Duodenal mucosa (tissue), 2 donors: Measurements from ENCODE around the gene APOC1.
A peak's percentile ranks its signal among the peaks of the same experiment; 100 is the strongest.
"Not testable (repeated sequence)": the region's sequence is repeated elsewhere in the genome, so short reads cannot be mapped to it uniquely, and the experiment has no call there.

Source experiments
- H3K27ac ChIP-seq: one replicate; pipeline ENCODE4 v1.7.0; 2013; ENCODE audit warnings: low read depth, low read length
- H3K27me3 ChIP-seq, 2 donors: one replicate each; pipeline ENCODE4 v1.7.0; 2013; ENCODE audit warnings: low read length in 2 of 2, control low read depth in 1 of 2; ENCODE audit not compliant: insufficient read depth in 2 of 2, control insufficient read depth in 1 of 2
- H3K36me3 ChIP-seq, 2 donors: one replicate each; pipeline ENCODE4 v1.7.0; 2013; ENCODE audit warnings: low read length in 2 of 2, control low read depth in 1 of 2; ENCODE audit not compliant: insufficient read depth in 2 of 2, control insufficient read depth in 1 of 2
- H3K4me1 ChIP-seq, 2 donors: one replicate each; pipeline ENCODE4 v1.7.0; 2013; ENCODE audit warnings: low read length in 2 of 2, control low read depth in 1 of 2; ENCODE audit not compliant: insufficient read depth in 2 of 2, control insufficient read depth in 1 of 2
- H3K4me3 ChIP-seq, 2 donors: one replicate each; pipeline ENCODE4 v1.7.0; 2013; ENCODE audit warnings: low read length in 2 of 2, low read depth in 1 of 2
- H3K9ac ChIP-seq, 2 donors: one replicate each; pipeline ENCODE4 v1.7.0; 2013; ENCODE audit warnings: low read length in 2 of 2, low read depth in 1 of 2
- H3K9me3 ChIP-seq, 2 donors: one replicate each; pipeline ENCODE4 v1.7.0; 2013; ENCODE audit warnings: low read length in 2 of 2, control low read depth in 1 of 2; ENCODE audit not compliant: control insufficient read depth in 1 of 2

APOC1 gene

DNA sequence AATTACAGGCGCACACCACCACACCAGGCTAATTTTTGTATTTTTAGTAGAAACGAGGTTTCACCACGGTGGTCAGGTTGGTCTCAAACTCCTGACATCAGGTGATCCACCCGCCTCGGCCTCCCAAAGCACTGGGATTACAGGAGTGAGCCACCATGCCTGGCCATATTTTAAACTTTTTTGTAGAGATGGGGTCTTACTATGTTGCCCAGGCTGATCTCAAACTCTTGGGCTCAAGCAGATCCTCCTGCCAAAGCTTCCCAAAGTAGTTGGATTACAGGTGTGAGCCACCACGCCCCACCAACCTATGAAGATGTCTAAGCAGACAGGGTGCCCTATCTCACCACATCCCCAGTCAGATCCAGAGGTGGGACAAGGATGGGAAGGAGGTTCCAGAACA is 2.5 kb upstream of the APOC1 start:
- not testable (repeated sequence) for H3K27ac ChIP-seq, H3K4me3 ChIP-seq, H3K27me3 ChIP-seq, H3K36me3 ChIP-seq, H3K9me3 ChIP-seq, H3K9ac ChIP-seq
- H3K4me1 ChIP-seq, result peaks cover 11 to 20% of the 10 kb centered on the region in 2 donors

DNA sequence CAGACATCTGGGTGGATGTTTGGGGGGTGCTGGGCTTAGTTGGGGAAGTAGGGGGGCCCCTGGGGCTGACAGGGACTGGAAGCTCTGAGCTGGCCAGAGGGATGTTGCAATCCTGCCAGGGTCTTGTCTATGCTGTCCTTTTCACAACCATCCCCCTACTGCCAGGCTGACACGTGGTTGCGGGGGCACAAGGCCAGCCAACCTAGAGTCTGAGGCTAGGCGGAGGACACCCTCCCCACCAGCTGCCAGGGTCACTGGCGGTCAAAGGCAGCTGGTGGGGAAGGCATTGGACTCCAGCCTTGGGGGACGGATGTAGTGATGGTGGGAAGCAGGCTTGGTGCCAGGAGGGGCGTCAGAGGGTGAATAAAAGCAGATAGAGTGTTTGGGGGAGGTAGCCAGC is 1.6 kb upstream of the APOC1 start:
- no peak overlapping the region for H3K27ac ChIP-seq

DNA sequence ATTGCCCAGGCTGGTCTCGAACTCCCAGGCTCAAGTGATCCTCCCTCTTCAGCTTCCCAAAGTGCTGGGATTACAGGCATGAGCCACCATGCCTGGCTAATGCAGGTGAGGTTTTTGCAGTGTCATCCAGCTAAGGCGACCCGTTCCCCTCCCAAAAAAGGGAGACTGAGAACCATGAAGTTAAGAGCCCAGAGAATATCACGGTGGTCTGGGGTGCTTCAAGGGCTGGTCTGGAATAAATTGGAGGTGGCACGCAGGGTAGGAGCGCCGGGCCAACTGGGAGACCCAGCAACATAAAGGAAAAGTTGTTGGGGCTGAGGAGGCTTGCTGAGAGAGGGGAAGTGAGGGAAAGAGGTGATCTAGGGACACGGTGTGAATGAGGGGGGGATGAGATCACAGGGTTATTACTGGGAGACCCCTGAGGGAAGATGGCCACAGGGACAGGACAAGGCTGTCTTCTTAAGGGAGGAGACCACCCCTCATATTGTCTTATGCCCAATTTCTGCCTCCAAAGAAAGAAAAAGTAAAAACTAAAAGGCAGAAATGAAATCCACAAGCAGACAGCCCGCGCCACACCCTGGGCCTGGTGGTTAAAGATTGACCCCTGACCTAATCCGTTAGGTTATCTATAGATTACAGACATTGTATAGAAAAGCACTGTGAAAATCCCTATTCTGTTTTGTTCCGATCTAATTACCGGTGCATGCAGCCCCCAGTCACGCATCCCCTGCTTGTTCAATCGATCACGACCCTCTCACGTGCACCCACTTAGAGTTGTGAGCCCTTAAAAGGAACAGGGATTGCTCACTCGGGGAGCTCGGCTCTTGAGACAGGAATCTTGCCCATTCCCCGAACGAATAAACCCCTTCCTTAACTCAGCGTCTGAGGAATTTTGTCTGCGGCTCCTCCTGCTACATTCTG is 636 bp upstream of the APOC1 start:
- H3K27me3 ChIP-seq, H3K9me3 ChIP-seq, H3K36me3 ChIP-seq, H3K27ac ChIP-seq: not testable (repeated sequence)
- H3K4me1 ChIP-seq, result peaks cover 11 to 20% of the 10 kb centered on the region in 2 donors
- peak overlapping the region; percentile 33 to 57 for H3K9ac ChIP-seq
- H3K4me3 ChIP-seq, result peak overlapping the region; percentile 66 to 76

More for the DNA sequence above, 1.6 kb upstream of the APOC1 start:
- no peak overlapping the region for H3K4me3 ChIP-seq
- H3K36me3 ChIP-seq, result no peaks in the 10 kb centered on the region
- H3K27me3 ChIP-seq, result no peaks in the 10 kb centered on the region
- H3K9me3 ChIP-seq, result no peaks in the 10 kb centered on the region
- H3K9ac ChIP-seq, result no peak overlapping the region
- H3K4me1 ChIP-seq, result peaks cover 11 to 20% of the 10 kb centered on the region in 2 donors

DNA sequence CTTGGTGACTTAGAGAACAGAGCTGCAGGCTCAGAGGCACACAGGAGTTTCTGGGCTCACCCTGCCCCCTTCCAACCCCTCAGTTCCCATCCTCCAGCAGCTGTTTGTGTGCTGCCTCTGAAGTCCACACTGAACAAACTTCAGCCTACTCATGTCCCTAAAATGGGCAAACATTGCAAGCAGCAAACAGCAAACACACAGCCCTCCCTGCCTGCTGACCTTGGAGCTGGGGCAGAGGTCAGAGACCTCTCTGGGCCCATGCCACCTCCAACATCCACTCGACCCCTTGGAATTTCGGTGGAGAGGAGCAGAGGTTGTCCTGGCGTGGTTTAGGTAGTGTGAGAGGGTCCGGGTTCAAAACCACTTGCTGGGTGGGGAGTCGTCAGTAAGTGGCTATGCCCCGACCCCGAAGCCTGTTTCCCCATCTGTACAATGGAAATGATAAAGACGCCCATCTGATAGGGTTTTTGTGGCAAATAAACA is 9.9 kb downstream of the APOC1 start:
- no peak overlapping the region for H3K9ac ChIP-seq
- peaks cover 6 to 9% of the 10 kb centered on the region in 2 donors for H3K4me1 ChIP-seq
- no peaks in the 10 kb centered on the region for H3K36me3 ChIP-seq
- H3K27ac ChIP-seq, result no peak overlapping the region
- H3K9me3 ChIP-seq, result no peaks in the 10 kb centered on the region
- H3K27me3 ChIP-seq, result peaks cover 0 to 4% of the 10 kb centered on the region in 2 donors
- no peak overlapping the region for H3K4me3 ChIP-seq

DNA sequence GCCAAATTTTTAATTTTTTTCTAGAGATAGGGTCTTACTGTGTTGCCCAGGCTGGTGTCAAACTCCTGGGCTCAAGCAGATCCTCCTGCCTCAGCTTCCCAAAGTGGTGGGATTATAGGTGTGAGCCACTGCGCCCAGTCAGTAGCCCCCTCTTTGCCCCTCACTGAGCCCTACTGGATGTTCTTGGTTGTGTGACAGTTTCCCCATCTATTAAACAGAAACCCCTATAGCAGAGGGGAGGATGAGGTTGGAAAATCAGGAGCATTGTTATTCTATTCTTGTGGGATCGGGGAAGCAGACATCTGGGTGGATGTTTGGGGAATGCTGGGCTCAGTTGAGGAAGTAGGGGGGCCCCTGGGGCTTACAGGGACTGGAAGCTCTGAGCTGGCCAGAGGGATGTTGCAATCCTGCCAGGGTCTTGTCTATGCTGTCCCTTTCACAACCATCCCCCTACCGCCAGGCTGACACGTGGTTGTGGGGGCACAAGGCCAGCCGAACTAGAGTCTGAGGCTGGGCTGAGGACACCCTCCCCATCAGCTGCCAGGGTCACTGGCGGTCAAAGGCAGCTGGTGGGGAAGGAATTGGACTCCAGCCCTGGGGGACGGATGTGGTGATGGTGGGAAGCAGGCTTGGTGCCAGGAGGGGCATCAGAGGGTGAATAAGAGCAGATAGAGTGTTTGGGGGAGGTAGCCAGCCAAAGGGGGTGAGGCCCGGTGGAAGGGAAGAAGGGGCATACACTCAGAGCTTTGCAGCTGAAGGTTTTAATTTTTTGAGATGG is 10.9 kb downstream of the APOC1 start:
- Histone ChIP-seq H3K9me3 (no peaks in the 10 kb centered on the region), H3K4me3 (no peak overlapping the region), H3K9ac (no peak overlapping the region), H3K36me3 (no peaks in the 10 kb centered on the region), H3K27ac (no peak overlapping the region), H3K4me1 (peaks cover 6 to 9% of the 10 kb centered on the region in 2 donors), H3K27me3 (peaks cover 0 to 4% of the 10 kb centered on the region in 2 donors)

DNA sequence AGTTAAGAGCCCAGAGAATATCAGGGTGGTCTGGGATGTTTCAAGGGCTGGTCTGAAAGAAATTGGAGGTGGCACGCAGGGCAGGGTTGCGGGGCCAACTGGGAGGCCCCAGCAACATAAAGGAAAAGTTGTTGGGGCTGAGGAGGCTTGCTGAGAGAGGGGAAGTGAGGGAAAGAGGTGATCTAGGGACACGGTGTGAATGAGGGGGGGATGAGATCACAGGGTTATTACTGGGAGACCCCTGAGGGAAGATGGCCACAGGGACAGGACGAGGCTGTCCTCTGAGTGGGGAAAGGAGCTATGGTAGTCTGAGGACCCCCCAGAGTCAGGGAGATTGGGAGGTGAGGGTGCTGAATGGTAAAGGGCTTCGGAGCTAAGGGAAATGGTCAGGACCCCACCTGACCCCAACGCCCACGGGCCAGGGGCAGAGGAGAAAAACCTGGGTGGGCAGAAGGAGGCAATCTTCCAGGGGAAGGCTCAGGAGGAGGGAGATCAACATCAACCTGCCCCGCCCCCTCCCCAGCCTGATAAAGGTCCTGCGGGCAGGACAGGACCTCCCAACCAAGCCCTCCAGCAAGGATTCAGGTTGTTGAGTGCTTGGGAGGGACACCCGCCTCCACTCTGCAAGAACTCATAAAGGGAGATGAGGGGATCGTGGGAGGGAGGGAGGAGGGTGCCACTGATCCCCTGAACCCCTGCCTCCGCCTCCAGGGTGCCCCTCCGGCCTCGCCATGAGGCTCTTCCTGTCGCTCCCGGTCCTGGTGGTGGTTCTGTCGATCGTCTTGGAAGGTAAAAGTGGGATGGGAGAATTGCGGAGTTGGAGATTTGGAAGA is 12.1 kb downstream of the APOC1 start:
- H3K9ac ChIP-seq, H3K27me3 ChIP-seq, H3K4me1 ChIP-seq, H3K9me3 ChIP-seq, H3K36me3 ChIP-seq: not testable (repeated sequence)
- Histone ChIP-seq H3K4me3 (peak overlapping the region; percentile 32 to 57), H3K27ac (peak overlapping the region; percentile 6)

DNA sequence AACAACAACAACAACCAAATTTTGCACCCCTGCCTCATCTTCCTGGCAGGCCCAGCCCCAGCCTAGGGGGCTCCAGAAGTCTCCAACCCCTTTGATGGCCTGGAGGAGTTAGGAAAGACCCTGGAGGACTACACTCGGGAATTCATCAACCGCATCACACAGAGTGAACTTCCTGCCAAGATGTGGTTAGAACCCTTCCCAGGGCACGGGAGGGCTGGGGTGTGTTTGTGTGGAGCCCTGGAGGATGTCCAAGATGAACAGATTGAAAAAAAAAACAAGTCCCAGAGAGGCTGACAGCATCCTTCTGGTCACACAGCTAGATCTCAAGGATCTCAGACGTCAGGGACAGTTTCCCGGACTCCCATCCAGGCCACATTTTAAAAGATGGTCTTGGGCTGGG is 13.3 kb downstream of the APOC1 start:
- peaks cover 6 to 9% of the 10 kb centered on the region in 2 donors for H3K4me1 ChIP-seq
- H3K9ac ChIP-seq, result no peak overlapping the region
- H3K4me3 ChIP-seq, result no peak overlapping the region
- H3K27ac ChIP-seq, result no peak overlapping the region
- peaks cover 0 to 4% of the 10 kb centered on the region in 2 donors for H3K27me3 ChIP-seq
- no peaks in the 10 kb centered on the region for H3K9me3 ChIP-seq
- no peaks in the 10 kb centered on the region for H3K36me3 ChIP-seq

DNA sequence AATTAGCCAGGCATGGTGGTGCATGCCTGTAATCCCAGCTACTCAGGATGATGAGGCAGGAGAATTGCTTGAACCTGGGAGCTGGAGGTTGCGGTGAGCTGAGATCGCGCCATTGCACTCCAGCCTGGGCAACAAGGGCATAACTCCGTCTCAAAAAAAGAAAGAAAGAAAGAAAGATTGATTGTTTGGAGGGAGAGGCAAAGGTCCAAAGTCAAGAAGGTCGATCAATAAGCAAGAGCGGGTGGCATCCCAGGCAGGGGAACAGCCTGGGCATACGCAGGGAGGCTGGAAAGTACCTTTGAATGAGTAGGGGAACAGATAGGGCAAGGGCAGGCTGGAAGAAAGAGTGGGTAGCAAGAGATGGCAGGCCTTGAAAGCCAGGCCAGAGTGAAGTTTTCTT is 15.7 kb downstream of the APOC1 start:
- H3K27ac ChIP-seq, result no peak overlapping the region
- no peak overlapping the region for H3K4me3 ChIP-seq
- no peaks in the 10 kb centered on the region for H3K9me3 ChIP-seq
- no peaks in the 10 kb centered on the region for H3K36me3 ChIP-seq
- H3K27me3 ChIP-seq, result no peaks in the 10 kb centered on the region
- peaks cover 6 to 9% of the 10 kb centered on the region in 2 donors for H3K4me1 ChIP-seq
- H3K9ac ChIP-seq, result no peak overlapping the region

DNA sequence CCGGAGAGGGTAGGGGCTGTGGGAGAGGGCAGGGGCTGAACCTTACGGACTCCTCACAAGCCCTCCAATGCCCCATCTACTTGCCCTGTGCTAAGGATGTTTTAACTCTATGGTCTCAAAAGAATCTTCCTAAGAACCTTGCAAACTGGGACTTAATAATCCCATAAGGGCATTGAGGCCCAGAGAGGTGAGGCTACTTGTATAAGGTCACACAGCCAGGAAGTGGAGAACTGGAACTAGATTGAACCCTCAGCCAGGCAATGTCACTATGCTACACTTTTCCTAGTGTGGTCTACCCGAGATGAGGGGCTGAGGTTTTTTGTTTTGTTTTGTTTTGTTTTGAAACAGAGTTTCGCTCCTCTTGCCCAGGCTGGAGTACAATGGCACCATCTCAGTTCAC is 17.1 kb downstream of the APOC1 start:
- H3K9ac ChIP-seq, result no peak overlapping the region
- H3K4me3 ChIP-seq, result no peak overlapping the region
- H3K9me3 ChIP-seq, result no peaks in the 10 kb centered on the region
- no peaks in the 10 kb centered on the region for H3K27me3 ChIP-seq
- no peak overlapping the region for H3K27ac ChIP-seq
- no peaks in the 10 kb centered on the region for H3K36me3 ChIP-seq
- peaks cover 12 to 14% of the 10 kb centered on the region in 2 donors for H3K4me1 ChIP-seq
